Common myeloid progenitor, CD34-positive (primary cell): ENCODE results near the gene TM2D3.

Experiments
- CTCF ChIA-PET: fragments of 350-600 bp; sonication (Branson Sonifier 250); formaldehyde crosslinking; loops from one replicate; lab custom pipeline; 2021; ENCODE audit warnings: antibody characterized with exemption; lab: Charles Lee
- POLR2A ChIA-PET: fragments of 350-600 bp; sonication (Branson Sonifier 250); formaldehyde crosslinking; loops from one replicate; lab custom pipeline; 2021; ENCODE audit warnings: antibody characterized with exemption; lab: Charles Lee
- DNase-seq, 3 donors: peaks; one replicate each; pipeline versions ENCODE4 v3.0.0 to v3.0.0-alpha.2; 2013
- H3K27ac ChIP-seq, 2 experiments: 1 replicate in 1 of 2; 2 replicates in 1 of 2; pipeline ENCODE4 v1.7.0; 2013; ENCODE audit warnings: inconsistent platforms in 2 of 2, low read length in 2 of 2, mild to moderate bottlenecking in 2 of 2, low read depth in 1 of 2, moderate library complexity in 1 of 2; ENCODE audit not compliant: severe bottlenecking in 2 of 2, insufficient read depth in 1 of 2, poor library complexity in 1 of 2
- H3K27me3 ChIP-seq, 5 experiments: replicated peaks in 2 of 5; 1 replicate in 3 of 5; 2 replicates in 2 of 5; pipeline versions ENCODE4 v1.6.1 to v1.7.0; 2013; ENCODE audit warnings: low read length in 4 of 5, mild to moderate bottlenecking in 2 of 5, moderate library complexity in 2 of 5, inconsistent platforms in 1 of 5; ENCODE audit not compliant: insufficient read depth in 5 of 5, control insufficient read depth in 4 of 5
- H3K36me3 ChIP-seq, 4 experiments: 1 replicate in 2 of 4; 2 replicates in 2 of 4; pipeline versions ENCODE4 v1.6.1 to v1.7.0; 2013; ENCODE audit warnings: low read length in 3 of 4, control low read depth in 1 of 4, mild to moderate bottlenecking in 1 of 4; ENCODE audit not compliant: control insufficient read depth in 4 of 4, insufficient read depth in 4 of 4
- H3K4me1 ChIP-seq, 4 experiments: 1 replicate in 3 of 4; 2 replicates in 1 of 4; pipeline versions ENCODE4 v1.6.1 to v1.7.1; 2013; ENCODE audit warnings: low read length in 3 of 4, mild to moderate bottlenecking in 3 of 4, control low read depth in 1 of 4, inconsistent platforms in 1 of 4, moderate library complexity in 1 of 4; ENCODE audit not compliant: control insufficient read depth in 4 of 4, insufficient read depth in 4 of 4; ENCODE audit errors: control extremely low read depth in 1 of 4
- H3K4me3 ChIP-seq, 7 experiments: 1 replicate in 4 of 7; 2 replicates in 3 of 7; pipeline versions ENCODE4 v1.5.1 to v1.7.0; 2013; ENCODE audit warnings: mild to moderate bottlenecking in 7 of 7, low read length in 6 of 7, moderate library complexity in 6 of 7, inconsistent platforms in 2 of 7, low read depth in 2 of 7, control low read depth in 1 of 7; ENCODE audit not compliant: insufficient read depth in 4 of 7, control insufficient read depth in 1 of 7; ENCODE audit errors: extremely low read depth in 1 of 7
- H3K9me3 ChIP-seq, 5 experiments: 1 replicate in 4 of 5; 2 replicates in 1 of 5; pipeline versions ENCODE4 v1.6.1 to v1.7.1; 2013; ENCODE audit warnings: low read length in 4 of 5, mild to moderate bottlenecking in 2 of 5, inconsistent platforms in 1 of 5, low read depth in 1 of 5, moderate library complexity in 1 of 5; ENCODE audit not compliant: control insufficient read depth in 4 of 5, insufficient read depth in 2 of 5; ENCODE audit errors: control extremely low read depth in 1 of 5
- WGBS: methylation state at CpG from one replicate; pipeline ENCODE4 v1.1.5; 2013; ENCODE audit not compliant: insufficient coverage; 5-methylcytosine and 5-hydroxymethylcytosine counted together

Gene TM2D3

GRCh38 chr15:101602801-101603200 is 49.4 kb downstream of the TM2D3 start:
- CTCF ChIA-PET: no interaction called here

GRCh38 chr15:101600035-101600434 is 52.1 kb downstream of the TM2D3 start:
- Histone ChIP-seq H3K36me3 (no peaks in the 10 kb centered on the region), H3K27ac (no peak overlapping the region), H3K4me1 (no peaks in the 10 kb centered on the region), H3K9me3 (peaks cover 0 to 16% (median 3%) of the 10 kb centered on the region in 5 experiments), H3K4me3 (no peak overlapping the region), H3K27me3 (peaks cover 0 to 19% (median 9%) of the 10 kb centered on the region in 5 experiments)
- 25% methylated on average over 4 of the region's 4 CpGs for WGBS
- no peak for DNase-seq
- ChIA-PET POLR2A (no interaction called here), CTCF (interaction anchor here (1.3 kb wide), 1 partner anchor 18 kb away, joined by 3 read pairs; no protein-coding TSS in a partner anchor)

More at GRCh38 chr15:101602801-101603200, 49.4 kb downstream of the TM2D3 start:
- Histone ChIP-seq H3K27me3 (peaks cover 0 to 15% (median 9%) of the 10 kb centered on the region in 5 experiments), H3K4me3 (no peak overlapping the region), H3K36me3 (no peaks in the 10 kb centered on the region), H3K9me3 (peaks cover 0 to 3% (median 1%) of the 10 kb centered on the region in 5 experiments), H3K4me1 (peaks cover 0 to 2% (median 0%) of the 10 kb centered on the region in 4 experiments), H3K27ac (no peak overlapping the region)
- POLR2A ChIA-PET: no interaction called here
- 100% methylated on average over 4 of the region's 6 CpGs for WGBS
- DNase-seq: no peak

- Histone ChIP-seq H3K27me3 (peaks cover 0 to 16% (median 11%) of the 10 kb centered on the region in 5 experiments), H3K4me1 (no peaks in the 10 kb centered on the region), H3K4me3 (no peak overlapping the region), H3K36me3 (no peaks in the 10 kb centered on the region), H3K27ac (no peak overlapping the region), H3K9me3 (peaks cover 0 to 20% (median 2%) of the 10 kb centered on the region in 5 experiments)
- WGBS: 89% methylated on average over 1 of the region's 3 CpGs
- ChIA-PET POLR2A (no interaction called here), CTCF (interaction anchor here (1.3 kb wide), 1 partner anchor 17 kb away, joined by 3 read pairs; no protein-coding TSS in a partner anchor)
- no peak for DNase-seq
These were observed 53.1 kb downstream of the TM2D3 start for GRCh38 chr15:101599091-101599490.

- DNase-seq: no peak
- Histone ChIP-seq H3K27me3 (peaks cover 0 to 16% (median 11%) of the 10 kb centered on the region in 5 experiments), H3K4me1 (no peaks in the 10 kb centered on the region), H3K4me3 (no peak overlapping the region), H3K27ac (no peak overlapping the region), H3K36me3 (no peaks in the 10 kb centered on the region), H3K9me3 (peaks cover 0 to 20% (median 2%) of the 10 kb centered on the region in 5 experiments)
- ChIA-PET CTCF (no interaction called here), POLR2A (no interaction called here)
- 96% methylated on average over 5 of the region's 6 CpGs for WGBS
These were observed 54.7 kb downstream of the TM2D3 start for GRCh38 chr15:101597360-101597928.

- ChIA-PET POLR2A (no interaction called here), CTCF (no interaction called here)
- H3K36me3 ChIP-seq: no peaks in the 10 kb centered on the region
- no peaks in the 10 kb centered on the region for H3K4me1 ChIP-seq
- no peak overlapping the region for H3K4me3 ChIP-seq
- no peak overlapping the region for H3K27ac ChIP-seq
- WGBS: no CpG with 5 or more reads among the region's 1 CpG
- H3K9me3 ChIP-seq: peaks cover 0 to 20% (median 2%) of the 10 kb centered on the region in 5 experiments
- H3K27me3 ChIP-seq: peaks cover 3 to 16% (median 11%) of the 10 kb centered on the region in 5 experiments
- DNase-seq: no peak
These were observed 55.5 kb downstream of the TM2D3 start for GRCh38 chr15:101596633-101597032.
